GM06990 (cell line): Measurements from ENCODE around the gene REEP3.

Experiments used
- DNase-seq: peaks from one replicate; pipeline ENCODE4 v3.0.0-alpha.2; 2011; ENCODE audit not compliant: insufficient read length; ENCODE audit errors: extremely low read depth
- H3K27me3 ChIP-seq: replicated peaks from 2 replicates; pipeline ENCODE4 v1.6.0; 2011; ENCODE audit warnings: low read length; ENCODE audit not compliant: control insufficient read depth, insufficient read depth
- H3K36me3 ChIP-seq: 2 replicates; pipeline ENCODE4 v1.5.1; 2011; ENCODE audit warnings: low read length; ENCODE audit not compliant: control insufficient read depth, insufficient read depth
- H3K4me3 ChIP-seq: replicated peaks from 2 replicates; pipeline ENCODE4 v1.5.1; 2011; ENCODE audit warnings: low read depth, mild to moderate bottlenecking, control low read depth, low read length
- TF ChIP-seq, protein P1 (sequence below): IDR thresholded peaks from 2 replicates; pipeline ENCODE4 v1.5.1; 2011; ENCODE audit warnings: low read length, control low read depth, mild to moderate bottlenecking, inconsistent platforms; ENCODE audit not compliant: insufficient read depth, poor library complexity, severe bottlenecking

Gene REEP3

DNA sequence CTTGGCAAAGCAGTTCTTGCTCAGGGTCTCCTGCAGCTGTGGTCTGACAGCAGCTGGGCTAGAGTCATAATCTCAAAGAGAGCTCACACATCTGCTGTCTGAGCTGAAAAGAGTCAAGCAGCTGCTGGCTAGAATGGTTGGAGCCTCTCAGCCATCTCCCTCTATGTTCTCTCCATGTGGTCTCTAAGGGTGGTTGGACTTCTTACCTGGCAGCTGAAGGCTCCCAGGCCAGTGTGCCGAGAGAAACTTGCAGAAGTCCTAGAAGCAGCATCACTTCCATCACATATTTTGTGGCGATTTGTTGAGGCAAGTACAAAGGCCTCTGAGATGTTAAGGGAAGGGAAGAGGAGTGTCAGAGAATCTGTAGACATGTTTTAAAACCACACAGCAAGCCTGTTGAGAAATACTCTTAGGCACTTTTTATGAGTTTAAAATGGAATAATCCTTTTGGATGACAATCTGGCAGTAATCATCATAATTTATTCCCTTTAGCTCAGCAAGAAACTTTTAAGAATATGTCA, 93.2 kb downstream of the REEP3 start:
- TF ChIP-seq, protein P1, sequence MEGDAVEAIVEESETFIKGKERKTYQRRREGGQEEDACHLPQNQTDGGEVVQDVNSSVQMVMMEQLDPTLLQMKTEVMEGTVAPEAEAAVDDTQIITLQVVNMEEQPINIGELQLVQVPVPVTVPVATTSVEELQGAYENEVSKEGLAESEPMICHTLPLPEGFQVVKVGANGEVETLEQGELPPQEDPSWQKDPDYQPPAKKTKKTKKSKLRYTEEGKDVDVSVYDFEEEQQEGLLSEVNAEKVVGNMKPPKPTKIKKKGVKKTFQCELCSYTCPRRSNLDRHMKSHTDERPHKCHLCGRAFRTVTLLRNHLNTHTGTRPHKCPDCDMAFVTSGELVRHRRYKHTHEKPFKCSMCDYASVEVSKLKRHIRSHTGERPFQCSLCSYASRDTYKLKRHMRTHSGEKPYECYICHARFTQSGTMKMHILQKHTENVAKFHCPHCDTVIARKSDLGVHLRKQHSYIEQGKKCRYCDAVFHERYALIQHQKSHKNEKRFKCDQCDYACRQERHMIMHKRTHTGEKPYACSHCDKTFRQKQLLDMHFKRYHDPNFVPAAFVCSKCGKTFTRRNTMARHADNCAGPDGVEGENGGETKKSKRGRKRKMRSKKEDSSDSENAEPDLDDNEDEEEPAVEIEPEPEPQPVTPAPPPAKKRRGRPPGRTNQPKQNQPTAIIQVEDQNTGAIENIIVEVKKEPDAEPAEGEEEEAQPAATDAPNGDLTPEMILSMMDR = no peak
- DNase-seq = no peak

DNA sequence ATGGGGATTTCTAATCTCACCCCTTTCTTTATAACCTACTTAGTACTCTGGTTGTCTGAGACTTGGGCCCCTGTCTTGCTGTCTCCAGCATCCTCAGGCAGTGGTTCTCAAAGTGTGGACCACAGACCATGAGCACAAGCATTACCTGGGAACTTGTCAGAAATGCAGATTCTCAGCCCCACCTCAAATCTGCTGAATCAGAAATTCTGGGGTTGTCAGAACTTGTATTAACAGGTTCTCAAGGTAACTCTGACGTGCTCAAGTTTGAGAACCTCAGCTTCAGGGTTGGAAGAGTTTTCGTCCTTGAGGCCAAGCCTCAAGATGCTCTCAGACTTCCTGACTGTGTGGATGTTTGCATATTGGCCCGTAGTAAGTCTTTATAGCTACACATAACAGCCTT, 97.4 kb downstream of the REEP3 start:
- DNase-seq = no peak
- Histone ChIP-seq H3K4me3 (no peak overlapping the region), H3K36me3 (no peaks in the 10 kb centered on the region), H3K27me3 (no peaks in the 10 kb centered on the region)
- TF ChIP-seq, protein P1 = no peak

More for the DNA sequence above, 93.2 kb downstream of the REEP3 start:
- Histone ChIP-seq H3K4me3 (no peak overlapping the region), H3K36me3 (no peaks in the 10 kb centered on the region), H3K27me3 (no peaks in the 10 kb centered on the region)

DNA sequence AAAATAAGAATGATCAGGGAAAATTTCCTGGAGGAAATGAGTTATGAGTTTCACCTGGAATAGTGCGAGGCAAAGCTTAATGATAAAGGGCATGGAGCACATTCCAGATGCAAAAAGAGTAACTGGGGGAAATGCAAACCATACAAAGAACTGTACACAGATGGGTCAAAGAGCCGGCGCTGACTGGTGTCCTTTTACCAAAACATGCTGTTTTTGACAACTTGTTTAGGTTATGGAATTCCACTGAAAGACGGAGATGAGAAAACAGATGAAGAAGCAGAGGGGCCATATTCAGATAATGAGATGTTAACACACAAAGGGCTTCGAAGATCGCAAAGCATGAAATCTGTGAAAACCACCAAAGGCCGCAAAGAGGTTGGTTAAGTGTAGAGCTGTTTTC, 98.2 kb downstream of the REEP3 start:
- TF ChIP-seq, protein P1 = no peak
- no peaks in the 10 kb centered on the region for H3K27me3 ChIP-seq
- H3K36me3 ChIP-seq = no peaks in the 10 kb centered on the region
- no peak for DNase-seq
- H3K4me3 ChIP-seq = no peak overlapping the region

DNA sequence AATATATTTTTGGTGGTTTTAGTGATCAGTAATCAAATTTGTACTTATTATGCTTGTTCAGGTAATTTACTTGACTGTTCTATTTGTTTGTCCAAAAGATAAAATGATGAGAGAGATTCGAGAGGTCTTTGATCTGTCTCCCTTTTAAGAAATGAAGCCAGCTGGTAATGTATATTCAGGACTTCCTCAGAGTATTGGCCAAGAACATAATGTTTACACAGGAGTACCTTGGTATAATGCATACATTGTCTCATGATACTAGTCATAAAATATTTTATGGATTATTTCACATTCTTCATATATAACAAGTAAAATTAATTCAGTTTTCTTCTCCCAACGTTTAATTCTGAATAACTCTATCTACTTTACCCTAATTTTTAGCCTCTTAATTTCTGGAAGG, 100.9 kb downstream of the REEP3 start:
- TF ChIP-seq, protein P1 = no peak
- H3K27me3 ChIP-seq = no peaks in the 10 kb centered on the region
- no peak for DNase-seq
- no peaks in the 10 kb centered on the region for H3K36me3 ChIP-seq
- no peak overlapping the region for H3K4me3 ChIP-seq

DNA sequence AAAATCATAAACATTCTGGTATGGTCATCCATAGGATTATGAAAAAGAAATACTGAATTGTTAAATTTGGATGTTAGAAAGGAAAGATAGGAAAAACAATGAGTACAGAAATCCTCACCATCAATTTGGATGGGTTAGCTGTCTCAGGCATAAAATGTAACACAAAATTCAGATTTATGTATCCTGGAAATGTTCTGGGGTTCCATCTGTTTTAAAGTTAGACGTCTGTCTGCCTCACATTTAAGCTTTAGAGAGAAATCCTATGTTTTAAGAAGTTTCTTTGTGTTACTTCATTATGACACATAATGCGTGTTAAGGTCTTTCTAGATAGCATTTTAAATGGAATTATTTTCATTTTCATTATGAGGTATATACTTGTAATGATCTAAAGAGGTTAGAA, 103.5 kb downstream of the REEP3 start:
- no peak for DNase-seq
- no peaks in the 10 kb centered on the region for H3K36me3 ChIP-seq
- TF ChIP-seq, protein P1 = no peak
- H3K4me3 ChIP-seq = no peak overlapping the region
- H3K27me3 ChIP-seq = no peaks in the 10 kb centered on the region

DNA sequence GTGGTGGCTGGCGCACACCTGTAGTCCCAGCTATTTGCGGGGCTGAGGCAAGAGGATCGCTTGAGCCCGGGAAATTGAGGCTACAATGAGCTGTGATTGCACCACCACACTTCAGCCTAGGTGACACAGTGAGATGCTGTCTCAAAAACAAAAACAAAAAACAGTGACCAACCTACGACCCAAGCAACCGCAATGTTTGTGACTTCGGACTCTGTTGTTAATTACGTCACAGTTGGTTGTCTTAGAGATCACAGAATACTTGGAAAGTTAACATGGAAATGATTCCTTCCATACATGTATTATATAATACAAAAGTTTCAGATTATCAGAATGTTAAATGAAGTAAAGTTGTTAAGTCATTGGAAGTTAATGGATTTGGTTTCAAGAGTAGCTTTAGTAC, 106.2 kb downstream of the REEP3 start:
- no peaks in the 10 kb centered on the region for H3K36me3 ChIP-seq
- DNase-seq = no peak
- TF ChIP-seq, protein P1 = no peak
- H3K4me3 ChIP-seq = no peak overlapping the region
- no peaks in the 10 kb centered on the region for H3K27me3 ChIP-seq
